CD4-positive, alpha-beta T cell (primary cell): ENCODE data around the gene MRPS18A. TPM values are rescaled to one million over a fixed set of nuclear protein-coding genes. Genes with fewer than 3 reads are reported as not detected.

Source experiments
- ATAC-seq: fragments of 200-7000 bp; cut with Tn5 transposase; one replicate; pipeline ENCODE4 v1.10.0; 2022; ENCODE audit warnings: mild to moderate bottlenecking; ENCODE audit not compliant: poor library complexity
- CTCF ChIA-PET: fragments of 350-600 bp; sonication (Branson Sonifier 250); formaldehyde crosslinking; loops from one replicate; lab custom pipeline; 2021; ENCODE audit warnings: antibody characterized with exemption, inconsistent platforms; lab: Charles Lee
- POLR2A ChIA-PET: fragments of 350-600 bp; sonication (Branson Sonifier 250); formaldehyde crosslinking; loops from one replicate; lab custom pipeline; 2021; ENCODE audit warnings: antibody characterized with exemption, inconsistent platforms; lab: Charles Lee
- DNase-seq, 14 experiments: peaks; one replicate each; pipeline ENCODE4 v3.0.0-alpha.2; 2013 to 2020; ENCODE audit warnings: mixed read lengths in 2 of 14
- H3K27ac ChIP-seq, 2 donors: one replicate each; pipeline versions ENCODE4 v1.5.1 to v1.7.0; 2013; ENCODE audit warnings: low read length in 2 of 2, low read depth in 1 of 2, mild to moderate bottlenecking in 1 of 2
- H3K27me3 ChIP-seq, 2 experiments: 1 replicate in 1 of 2; 2 replicates in 1 of 2; pipeline versions ENCODE4 v1.6.1 to v1.7.0; 2013; ENCODE audit warnings: low read length in 2 of 2, control low read depth in 1 of 2, mild to moderate bottlenecking in 1 of 2, moderate library complexity in 1 of 2; ENCODE audit not compliant: insufficient read depth in 2 of 2, control insufficient read depth in 1 of 2
- H3K36me3 ChIP-seq: one replicate; pipeline ENCODE4 v1.6.1; 2013; ENCODE audit warnings: low read length, control low read depth; ENCODE audit not compliant: insufficient read depth
- H3K4me1 ChIP-seq: one replicate; pipeline ENCODE4 v1.6.1; 2013; ENCODE audit warnings: low read length, control low read depth; ENCODE audit not compliant: insufficient read depth
- H3K4me3 ChIP-seq: one replicate; pipeline ENCODE4 v1.5.1; 2013; ENCODE audit warnings: mild to moderate bottlenecking, low read length, moderate library complexity
- H3K9me3 ChIP-seq, 2 experiments: 1 replicate in 1 of 2; 2 replicates in 1 of 2; pipeline versions ENCODE4 v1.6.1 to v1.7.0; 2013; ENCODE audit warnings: low read length in 2 of 2, mild to moderate bottlenecking in 2 of 2, control low read depth in 1 of 2, moderate library complexity in 1 of 2; ENCODE audit not compliant: control insufficient read depth in 1 of 2, insufficient read depth in 1 of 2
- H3K27ac Mint-ChIP-seq: one replicate; pipeline ENCODE4 v1.8.0; 2020; ENCODE audit warnings: mixed read lengths
- H3K27me3 Mint-ChIP-seq: one replicate; pipeline ENCODE4 v1.8.0; 2021; ENCODE audit warnings: mixed read lengths
- H3K36me3 Mint-ChIP-seq: one replicate; pipeline ENCODE4 v1.8.0; 2021; ENCODE audit warnings: low read depth, mixed read lengths
- H3K4me1 Mint-ChIP-seq: one replicate; pipeline ENCODE4 v1.8.0; 2021; ENCODE audit warnings: low read depth, mixed read lengths
- H3K4me3 Mint-ChIP-seq: one replicate; pipeline ENCODE4 v1.8.0; 2020; ENCODE audit warnings: mild to moderate bottlenecking, mixed read lengths
- H3K9me3 Mint-ChIP-seq: one replicate; pipeline ENCODE4 v1.8.0; 2020; ENCODE audit warnings: mixed read lengths
- intact Hi-C, 2 experiments: fragments of 100-400 bp; cut with DNase I in 1 of 2; cut with micrococcal nuclease in 1 of 2; formaldehyde crosslinking; loops; one replicate each; pipeline versions ENCODE4 v1.15.1 to v1.9.0; 2023 to 2025; cut with DNase I, micrococcal nuclease
- total RNA-seq, 174 experiments: library from RNA in 2 of 174; stranded (reverse) in 2 of 174; gene quantifications; one replicate each; pipeline ENCODE4 v1.2.3 and lab custom pipeline; 2021 to 2026
- TF ChIP-seq, protein P1 (sequence below): fragments of 200-600 bp; IDR thresholded peaks from one replicate; pipeline ENCODE4 v1.8.0; 2022; ENCODE audit warnings: antibody characterized with exemption, mild to moderate bottlenecking

Gene MRPS18A
- total RNA-seq, 2 experiments from 2014 or later: 26.1 to 27.7 TPM

DNA sequence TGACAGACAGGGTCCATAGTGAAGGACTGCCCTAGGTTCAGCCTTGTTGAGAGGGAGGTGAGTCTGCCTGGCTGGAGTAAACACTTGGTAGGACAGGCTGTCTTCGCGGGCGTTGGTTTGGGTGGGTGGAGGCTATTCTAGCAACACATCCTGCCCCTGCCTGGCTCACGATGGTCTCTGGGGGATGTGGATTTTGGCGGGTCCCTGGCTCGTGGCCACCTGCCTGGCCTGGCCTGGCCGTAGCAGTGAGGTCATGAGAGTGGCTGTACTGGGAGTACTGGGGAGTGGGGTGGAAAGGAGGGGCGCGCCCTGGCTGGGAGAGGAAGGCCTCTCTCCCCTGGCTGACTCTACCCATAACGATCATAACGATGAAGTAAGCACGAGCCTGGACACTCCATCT, 30.2 kb upstream of the MRPS18A start:
- no peak overlapping the region for H3K27ac ChIP-seq
- Mint-ChIP-seq H3K36me3 (no peaks in the 10 kb centered on the region), H3K9me3 (no peaks in the 10 kb centered on the region), H3K27me3 (no peaks in the 10 kb centered on the region), H3K4me3 (no peak overlapping the region), H3K4me1 (no peaks in the 10 kb centered on the region), H3K27ac (no peak overlapping the region)
- no peaks in the 10 kb centered on the region for H3K9me3 ChIP-seq
- no peak for ATAC-seq
- CTCF ChIA-PET: no interaction called here
- TF ChIP-seq, protein P1, sequence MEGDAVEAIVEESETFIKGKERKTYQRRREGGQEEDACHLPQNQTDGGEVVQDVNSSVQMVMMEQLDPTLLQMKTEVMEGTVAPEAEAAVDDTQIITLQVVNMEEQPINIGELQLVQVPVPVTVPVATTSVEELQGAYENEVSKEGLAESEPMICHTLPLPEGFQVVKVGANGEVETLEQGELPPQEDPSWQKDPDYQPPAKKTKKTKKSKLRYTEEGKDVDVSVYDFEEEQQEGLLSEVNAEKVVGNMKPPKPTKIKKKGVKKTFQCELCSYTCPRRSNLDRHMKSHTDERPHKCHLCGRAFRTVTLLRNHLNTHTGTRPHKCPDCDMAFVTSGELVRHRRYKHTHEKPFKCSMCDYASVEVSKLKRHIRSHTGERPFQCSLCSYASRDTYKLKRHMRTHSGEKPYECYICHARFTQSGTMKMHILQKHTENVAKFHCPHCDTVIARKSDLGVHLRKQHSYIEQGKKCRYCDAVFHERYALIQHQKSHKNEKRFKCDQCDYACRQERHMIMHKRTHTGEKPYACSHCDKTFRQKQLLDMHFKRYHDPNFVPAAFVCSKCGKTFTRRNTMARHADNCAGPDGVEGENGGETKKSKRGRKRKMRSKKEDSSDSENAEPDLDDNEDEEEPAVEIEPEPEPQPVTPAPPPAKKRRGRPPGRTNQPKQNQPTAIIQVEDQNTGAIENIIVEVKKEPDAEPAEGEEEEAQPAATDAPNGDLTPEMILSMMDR: no peak
- no peaks in the 10 kb centered on the region for H3K36me3 ChIP-seq
- no peaks in the 10 kb centered on the region for H3K27me3 ChIP-seq
- DNase-seq: no peak
- H3K4me3 ChIP-seq: no peak overlapping the region
- POLR2A ChIA-PET: no interaction called here
- no peaks in the 10 kb centered on the region for H3K4me1 ChIP-seq
- intact Hi-C loops: no loop called here

DNA sequence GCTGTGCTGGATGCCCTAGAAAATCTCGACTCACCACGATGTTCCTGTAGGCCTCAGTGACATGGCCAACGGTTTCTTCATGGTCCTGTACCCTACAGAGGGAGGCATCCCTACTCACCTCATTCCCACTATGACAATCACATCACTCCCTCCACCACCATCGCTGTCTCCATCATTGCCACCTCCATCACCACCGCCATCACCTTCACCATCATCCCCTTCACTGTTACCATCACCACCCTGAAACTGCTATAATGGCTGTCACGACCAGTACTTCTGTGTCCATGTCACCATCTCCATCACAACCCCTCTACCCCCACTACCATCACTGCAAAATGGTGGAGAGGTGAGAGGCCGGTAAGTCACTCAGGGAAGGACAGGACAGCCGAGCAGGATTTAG, 29.8 kb upstream of the MRPS18A start:
- intact Hi-C loops: no loop called here
- Mint-ChIP-seq H3K27me3 (no peaks in the 10 kb centered on the region), H3K4me1 (no peaks in the 10 kb centered on the region), H3K9me3 (no peaks in the 10 kb centered on the region), H3K4me3 (no peak overlapping the region), H3K36me3 (no peaks in the 10 kb centered on the region), H3K27ac (no peak overlapping the region)
- Histone ChIP-seq H3K36me3 (no peaks in the 10 kb centered on the region), H3K4me1 (no peaks in the 10 kb centered on the region), H3K27ac (no peak overlapping the region), H3K4me3 (no peak overlapping the region), H3K27me3 (no peaks in the 10 kb centered on the region), H3K9me3 (no peaks in the 10 kb centered on the region)
- POLR2A ChIA-PET: no interaction called here
- TF ChIP-seq, protein P1: no peak
- ATAC-seq (no peak), DNase-seq (no peak)
- CTCF ChIA-PET: no interaction called here

GRCh38 chr6:43716099-43716498, 28.5 kb upstream of the MRPS18A start:
- no peaks in the 10 kb centered on the region for H3K36me3 Mint-ChIP-seq
- H3K36me3 ChIP-seq: no peaks in the 10 kb centered on the region
- ChIA-PET CTCF (no interaction called here), POLR2A (no interaction called here)
- H3K4me1 Mint-ChIP-seq: no peaks in the 10 kb centered on the region
- H3K9me3 ChIP-seq: no peaks in the 10 kb centered on the region
- intact Hi-C loops: no loop called here
- DNase-seq (no peak), ATAC-seq (no peak)
- H3K27ac ChIP-seq: no peak overlapping the region
- no peak overlapping the region for H3K4me3 Mint-ChIP-seq
- H3K27me3 ChIP-seq: no peaks in the 10 kb centered on the region
- H3K4me3 ChIP-seq: no peak overlapping the region
- TF ChIP-seq, protein P1: no peak
- no peaks in the 10 kb centered on the region for H3K9me3 Mint-ChIP-seq
- H3K27me3 Mint-ChIP-seq: peaks cover 3% of the 10 kb centered on the region
- no peaks in the 10 kb centered on the region for H3K4me1 ChIP-seq
- H3K27ac Mint-ChIP-seq: no peak overlapping the region
